Transverse colon (tissue), 4 donors: ENCODE data around the gene WDR37. TPM values are rescaled to one million over a fixed set of nuclear protein-coding genes. Genes with fewer than 3 reads are reported as not detected.

ENCODE experiments used
- DNase-seq: peaks from one replicate; pipeline ENCODE4 v3.0.0-alpha.2; 2019
- H3K27ac ChIP-seq, 4 donors: fragments of 200-600 bp; sonication (generic); 2 replicates each; pipeline ENCODE4 v1.5.1; 2016 to 2018; ENCODE audit warnings: inconsistent platforms in 4 of 4
- H3K27me3 ChIP-seq: fragments of 200-600 bp; sonication (generic); 2 replicates; pipeline ENCODE4 v1.5.1; 2017; ENCODE audit warnings: inconsistent platforms
- H3K36me3 ChIP-seq, 4 donors: fragments of 200-600 bp; sonication (generic); 2 replicates each; pipeline ENCODE4 v1.5.1; 2017 to 2019; ENCODE audit warnings: inconsistent platforms in 4 of 4
- H3K4me1 ChIP-seq, 4 donors: fragments of 200-600 bp; sonication (generic); 2 replicates each; pipeline ENCODE4 v1.5.1; 2017 to 2020; ENCODE audit warnings: inconsistent platforms in 4 of 4
- H3K4me3 ChIP-seq, 4 donors: fragments of 200-600 bp; sonication (generic); 1 replicate in 1 of 4; 2 replicates in 3 of 4; pipeline versions ENCODE4 v1.5.1 to v1.6.1; 2017 to 2019; ENCODE audit warnings: inconsistent platforms in 4 of 4
- H3K9me3 ChIP-seq, 2 donors: fragments of 200-600 bp; sonication (generic); 2 replicates each; pipeline ENCODE4 v1.5.1; 2017 to 2019; ENCODE audit warnings: inconsistent platforms in 2 of 2
- EP300 ChIP-seq: sonication (generic); formaldehyde crosslinking; IDR thresholded peaks from one replicate; pipeline ENCODE4 v1.6.1; 2017; ENCODE audit warnings: antibody characterized with exemption, low read depth
- POLR2A ChIP-seq: fragments of 450-650 bp; IDR thresholded peaks from one replicate; pipeline ENCODE4 v1.6.1; 2016; ENCODE audit warnings: antibody characterized with exemption, mild to moderate bottlenecking, moderate library complexity
- POLR2AphosphoS5 ChIP-seq, 3 donors: sonication (generic); formaldehyde crosslinking; IDR thresholded peaks; one replicate each; pipeline ENCODE4 v1.6.1; 2016; ENCODE audit warnings: antibody characterized with exemption in 3 of 3
- WGBS, 2 donors: methylation state at CpG; one replicate each; pipeline ENCODE4 v1.1.5; 2018; ENCODE audit warnings: low coverage in 1 of 2; 5-methylcytosine and 5-hydroxymethylcytosine counted together
- in situ Hi-C, 4 donors: fragments of 200-750 bp; cut with MboI; loops; one replicate each; pipeline versions ENCODE4 v1.15.0 to v1.15.1; 2017; ENCODE audit warnings: low sequenced_read_pairs in 3 of 4, low pct_ligation_motif_present in 1 of 4, low pct_unique_long_range_greater_than_20kb in 1 of 4
- intact Hi-C: fragments of 100-400 bp; cut with DNase I; formaldehyde crosslinking; loops from one replicate; pipeline ENCODE4 v1.15.1; 2023; ENCODE audit warnings: low total_unique reads
- total RNA-seq, 4 donors: library from RNA; depleted of rRNA; stranded (reverse); fragments of >200 nt; gene quantifications; one replicate each; pipeline ENCODE4 v1.1.0, GENCODE V29; 2016
- TF ChIP-seq, protein P1 (sequence below), 5 experiments: fragments of 200-600 bp in 3 of 5; fragments of 450-650 bp in 2 of 5; sonication (generic) in 3 of 5; IDR thresholded peaks; 1 replicate in 2 of 5; 2 replicates in 3 of 5; pipeline ENCODE4 v1.5.1; 2016 to 2017; ENCODE audit warnings: antibody characterized with exemption in 5 of 5, inconsistent platforms in 3 of 5, mild to moderate bottlenecking in 2 of 5, moderate library complexity in 1 of 5

Gene WDR37
- total RNA-seq, 4 donors from 2014 or later: 14.5 to 22.1 (median 19.7) TPM

DNA sequence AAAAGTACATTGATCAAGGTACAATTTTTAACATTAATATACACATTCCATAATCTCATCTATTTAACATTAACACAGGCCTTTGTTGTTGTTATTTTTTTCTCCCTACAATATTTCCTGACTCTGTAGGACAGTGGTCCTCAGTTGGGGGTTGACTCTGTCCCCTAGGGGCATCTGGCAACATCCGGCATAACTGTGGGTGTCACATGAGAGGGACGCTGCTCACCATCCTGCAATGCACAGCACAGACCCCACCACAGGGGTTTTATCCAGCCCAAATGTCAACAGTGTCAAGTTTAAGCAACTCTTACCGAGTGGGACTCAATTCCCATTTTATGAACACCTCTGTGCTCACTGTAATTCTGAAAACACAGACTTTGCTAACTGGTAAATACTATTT, 16.1 kb upstream of the WDR37 start:
- Histone ChIP-seq H3K36me3 (peaks cover 0 to 36% (median 16%) of the 10 kb centered on the region in 4 donors), H3K9me3 (no peaks in the 10 kb centered on the region), H3K27ac (no peak overlapping the region), H3K27me3 (no peaks in the 10 kb centered on the region), H3K4me1 (peaks cover 0 to 10% (median 0%) of the 10 kb centered on the region in 4 donors), H3K4me3 (no peak overlapping the region)
- TF ChIP-seq, protein P1, sequence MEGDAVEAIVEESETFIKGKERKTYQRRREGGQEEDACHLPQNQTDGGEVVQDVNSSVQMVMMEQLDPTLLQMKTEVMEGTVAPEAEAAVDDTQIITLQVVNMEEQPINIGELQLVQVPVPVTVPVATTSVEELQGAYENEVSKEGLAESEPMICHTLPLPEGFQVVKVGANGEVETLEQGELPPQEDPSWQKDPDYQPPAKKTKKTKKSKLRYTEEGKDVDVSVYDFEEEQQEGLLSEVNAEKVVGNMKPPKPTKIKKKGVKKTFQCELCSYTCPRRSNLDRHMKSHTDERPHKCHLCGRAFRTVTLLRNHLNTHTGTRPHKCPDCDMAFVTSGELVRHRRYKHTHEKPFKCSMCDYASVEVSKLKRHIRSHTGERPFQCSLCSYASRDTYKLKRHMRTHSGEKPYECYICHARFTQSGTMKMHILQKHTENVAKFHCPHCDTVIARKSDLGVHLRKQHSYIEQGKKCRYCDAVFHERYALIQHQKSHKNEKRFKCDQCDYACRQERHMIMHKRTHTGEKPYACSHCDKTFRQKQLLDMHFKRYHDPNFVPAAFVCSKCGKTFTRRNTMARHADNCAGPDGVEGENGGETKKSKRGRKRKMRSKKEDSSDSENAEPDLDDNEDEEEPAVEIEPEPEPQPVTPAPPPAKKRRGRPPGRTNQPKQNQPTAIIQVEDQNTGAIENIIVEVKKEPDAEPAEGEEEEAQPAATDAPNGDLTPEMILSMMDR (IDR thresholded peaks at IDR 0.05): no peak
- TF ChIP-seq EP300 (no peak), POLR2A (no peak), POLR2AphosphoS5 (IDR thresholded peaks at IDR 0.05) (no peak)
- intact Hi-C loops (no loop called here), in situ Hi-C loops (loop anchor here in 1 of 4 donors (10.0 kb wide), 1 partner anchor 55 kb away; the partner anchor contains the start of gene GTPBP4)
- WGBS, 2 donors: 83 to 93% methylated on average over 3 of the region's 3 CpGs
- no peak for DNase-seq

DNA sequence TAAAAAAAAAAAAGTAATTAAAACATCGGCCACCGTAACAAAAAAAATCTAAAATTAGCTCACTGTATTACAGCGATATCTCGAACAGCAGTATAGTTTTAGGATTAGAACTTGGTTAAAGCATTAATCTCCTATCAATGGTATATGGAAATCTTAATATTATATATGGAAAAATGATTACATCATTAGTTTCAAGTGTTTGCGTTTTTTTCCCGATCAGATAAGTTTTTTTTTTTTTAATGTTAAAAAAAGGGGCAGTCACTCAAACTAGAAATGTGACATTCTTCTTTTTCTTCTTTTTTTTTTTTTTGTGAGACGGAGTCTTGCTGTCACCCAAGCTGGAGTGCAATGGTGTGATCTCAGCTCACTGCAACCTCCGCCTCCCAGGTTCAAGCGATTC, 14.7 kb upstream of the WDR37 start:
- DNase-seq: no peak
- Histone ChIP-seq H3K4me3 (no peak overlapping the region), H3K27me3 (no peaks in the 10 kb centered on the region), H3K9me3 (no peaks in the 10 kb centered on the region), H3K27ac (no peak overlapping the region), H3K36me3 (peaks cover 0 to 36% (median 16%) of the 10 kb centered on the region in 4 donors), H3K4me1 (peaks cover 0 to 10% (median 2%) of the 10 kb centered on the region in 4 donors)
- no peak for TF ChIP-seq POLR2A
- TF ChIP-seq POLR2AphosphoS5 (IDR thresholded peaks at IDR 0.05): no peak
- no peak for TF ChIP-seq EP300
- TF ChIP-seq, protein P1 (IDR thresholded peaks at IDR 0.05): no peak
- in situ Hi-C loops: loop anchor here in 1 of 4 donors (10.0 kb wide), 1 partner anchor 57 kb away; the partner anchor contains the start of gene GTPBP4
- WGBS, 2 donors: 95 to 98% methylated on average over 9 of the region's 9 CpGs
- intact Hi-C loops: no loop called here

DNA sequence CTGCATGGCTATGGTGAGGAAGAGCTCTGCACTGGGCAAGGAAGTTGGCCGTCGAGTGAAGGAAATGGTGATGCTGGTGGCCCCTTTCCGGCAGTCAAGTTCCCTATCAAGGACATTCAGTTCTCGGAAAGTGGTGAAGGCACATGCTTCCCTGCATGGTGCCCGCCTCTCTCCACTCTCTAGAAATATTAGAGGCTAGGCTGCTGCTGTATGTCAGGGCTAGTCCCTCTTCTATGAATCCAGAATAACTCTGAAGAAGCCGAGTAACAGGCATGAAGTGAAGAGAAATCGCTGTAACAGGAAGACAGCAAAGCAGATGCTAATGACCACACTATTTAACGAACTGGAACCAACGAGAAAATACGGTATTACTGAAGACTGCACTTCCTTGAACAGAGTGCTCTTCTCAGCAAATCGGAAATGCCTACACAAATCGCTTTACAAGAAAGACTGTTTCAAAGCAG, 12.6 kb upstream of the WDR37 start:
- DNase-seq: peak; percentile 44
- TF ChIP-seq, protein P1 (IDR thresholded peaks at IDR 0.05): no peak
- TF ChIP-seq POLR2A: peak; percentile 61
- TF ChIP-seq EP300: no peak
- peak; percentile 35 to 54 (median 38) for TF ChIP-seq POLR2AphosphoS5 (IDR thresholded peaks at IDR 0.05)
- Histone ChIP-seq H3K36me3 (peaks cover 0 to 36% (median 16%) of the 10 kb centered on the region in 4 donors), H3K4me1 (peaks cover 0 to 18% (median 9%) of the 10 kb centered on the region in 4 donors), H3K9me3 (no peaks in the 10 kb centered on the region), H3K27me3 (no peaks in the 10 kb centered on the region), H3K4me3 (peak overlapping the region in 1 of 4 donors; percentile 18), H3K27ac (peak overlapping the region; percentile 49 to 78 (median 60))
- in situ Hi-C loops (loop anchor here in 1 of 4 donors (10.0 kb wide), 1 partner anchor 59 kb away; the partner anchor contains the start of gene GTPBP4), intact Hi-C loops (no loop called here)
- WGBS, 2 donors: 54 to 64% methylated on average over 9 to 12 of the region's 12 CpGs

DNA sequence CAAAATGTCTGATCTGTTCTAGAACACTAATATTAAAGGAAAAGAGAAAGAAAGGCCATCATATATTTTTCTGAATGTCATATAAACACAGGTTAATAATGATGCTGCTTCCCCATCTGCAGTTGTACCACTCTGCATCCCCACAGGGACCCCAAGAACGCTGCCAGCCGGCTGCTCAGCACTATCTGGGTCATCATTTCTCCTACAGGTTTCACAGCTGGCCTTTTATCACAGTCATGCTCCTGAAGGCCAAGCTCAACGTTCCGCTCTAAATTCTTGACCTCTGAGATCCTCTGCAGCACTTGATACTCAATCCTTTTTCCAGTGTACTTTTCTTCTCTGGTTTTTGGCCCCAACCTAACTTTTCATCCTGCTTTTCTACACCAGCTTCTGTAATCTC, 12.0 kb upstream of the WDR37 start:
- intact Hi-C loops (no loop called here), in situ Hi-C loops (loop anchor here in 1 of 4 donors (10.0 kb wide), 1 partner anchor 59 kb away; the partner anchor contains the start of gene GTPBP4)
- no peaks in the 10 kb centered on the region for H3K9me3 ChIP-seq
- no peak for DNase-seq
- TF ChIP-seq POLR2AphosphoS5 (IDR thresholded peaks at IDR 0.05) (no peak), POLR2A (no peak), EP300 (no peak)
- TF ChIP-seq, protein P1 (IDR thresholded peaks at IDR 0.05): no peak
- no peaks in the 10 kb centered on the region for H3K27me3 ChIP-seq
- no peak overlapping the region for H3K4me3 ChIP-seq
- WGBS, 2 donors: 66 to 71% methylated on average over 2 to 4 of the region's 4 CpGs
- H3K4me1 ChIP-seq: peaks cover 0 to 18% (median 9%) of the 10 kb centered on the region in 4 donors
- peaks cover 0 to 36% (median 16%) of the 10 kb centered on the region in 4 donors for H3K36me3 ChIP-seq
- peak overlapping the region; percentile 49 to 78 (median 60) for H3K27ac ChIP-seq
